Stimulated activated CD4-positive, alpha-beta T cell treated with anti-CD3 and anti-CD28 coated beads, Interleukin-15, amount 100 ng/mL, for 48 hours (primary cell): ENCODE measurements around the gene MMP27.

Source experiments
- DNase-seq, 2 donors: peaks; one replicate each; pipeline ENCODE4 v3.0.0-alpha.2; 2020; ENCODE audit warnings: low read depth in 2 of 2

Gene MMP27

DNA sequence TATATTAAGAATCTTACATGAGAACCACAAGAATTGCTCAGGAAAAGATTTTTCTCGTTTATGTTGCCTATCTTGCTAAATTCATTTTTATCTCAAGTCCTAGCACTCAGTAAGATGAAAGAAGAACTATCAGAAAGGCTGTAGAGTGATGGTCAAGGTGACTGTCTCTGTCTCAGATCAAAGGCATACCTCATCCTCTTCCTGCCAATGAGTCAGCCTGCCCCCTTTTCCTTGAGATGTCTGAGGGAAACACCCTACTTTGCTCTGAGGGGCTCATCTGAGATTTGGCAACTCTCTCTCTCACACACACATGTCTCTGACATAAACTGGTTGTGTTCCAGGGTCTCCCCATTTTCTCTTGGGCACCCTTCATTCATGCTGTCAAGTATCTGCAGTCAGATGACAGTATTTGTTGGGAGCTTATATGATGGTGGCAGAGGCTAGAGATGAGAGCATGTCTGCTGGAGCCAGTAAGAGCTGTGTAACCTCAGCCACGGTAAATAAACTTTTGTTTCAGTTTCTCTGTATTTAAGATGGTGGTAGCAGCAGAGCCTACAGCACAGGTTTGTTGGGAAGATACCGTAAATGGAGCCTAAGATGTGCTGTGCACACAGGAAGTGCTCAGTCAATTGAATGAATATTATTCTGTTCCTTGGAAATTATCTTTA lies 1.6 kb downstream of the MMP27 start:
- no peak for DNase-seq

DNA sequence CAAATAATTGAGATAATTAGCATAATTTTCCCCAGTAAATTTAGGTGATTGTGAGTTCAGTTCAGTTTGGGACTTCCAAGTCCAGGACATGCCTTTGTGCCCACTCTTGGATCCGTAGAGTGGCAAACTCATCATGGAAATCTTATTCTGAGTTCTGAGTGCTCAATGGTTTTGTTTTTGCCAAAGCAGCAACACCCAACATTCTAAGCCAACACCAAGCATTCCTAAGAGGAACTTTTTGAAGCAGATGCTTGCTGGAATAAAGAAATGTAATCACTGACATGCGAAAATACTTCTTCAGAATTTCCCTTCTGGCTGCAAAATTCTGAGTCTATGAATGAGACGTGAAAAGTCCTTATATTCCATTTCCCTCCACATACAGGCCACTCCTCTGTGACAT lies 10.4 kb downstream of the MMP27 start:
- no peak for DNase-seq

DNA sequence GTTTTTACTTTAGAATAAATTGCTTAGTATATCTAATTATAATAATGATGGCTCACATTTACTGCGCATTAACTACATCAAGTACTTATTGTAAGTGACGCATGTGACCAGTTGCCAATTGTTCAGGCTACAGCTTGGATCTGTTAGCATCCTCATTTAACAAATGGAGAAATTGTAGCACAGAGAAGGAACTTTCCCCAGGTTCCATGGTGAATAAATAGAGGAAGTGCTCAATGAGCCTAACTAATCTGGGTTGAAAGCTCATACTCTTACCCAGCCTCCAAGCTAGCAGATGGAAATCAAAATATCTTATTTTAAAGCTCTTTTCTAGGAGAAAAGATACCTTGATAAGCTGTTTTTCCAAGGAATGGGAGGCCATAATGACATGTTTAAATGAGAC lies 19.8 kb downstream of the MMP27 start:
- no peak for DNase-seq

DNA sequence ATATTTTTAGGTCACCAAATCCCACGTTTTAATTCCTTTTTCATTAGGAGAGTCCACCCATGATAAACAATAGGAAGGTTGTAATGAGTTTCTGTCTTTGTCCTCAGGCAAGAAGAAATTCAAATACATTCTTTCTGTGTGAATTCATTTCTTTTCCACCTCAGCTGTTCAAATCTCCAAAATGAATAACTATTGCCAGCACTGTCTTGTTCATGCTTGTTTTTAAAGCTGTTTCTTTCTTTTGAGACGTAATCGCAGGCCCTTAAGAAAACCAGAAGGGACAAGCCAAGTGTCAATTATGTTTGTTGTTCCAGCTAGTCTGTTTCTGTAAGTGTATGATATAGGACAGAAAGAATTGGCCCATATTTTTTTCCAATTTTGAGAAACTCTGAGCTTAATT lies 20.2 kb downstream of the MMP27 start:
- no peak for DNase-seq

DNA sequence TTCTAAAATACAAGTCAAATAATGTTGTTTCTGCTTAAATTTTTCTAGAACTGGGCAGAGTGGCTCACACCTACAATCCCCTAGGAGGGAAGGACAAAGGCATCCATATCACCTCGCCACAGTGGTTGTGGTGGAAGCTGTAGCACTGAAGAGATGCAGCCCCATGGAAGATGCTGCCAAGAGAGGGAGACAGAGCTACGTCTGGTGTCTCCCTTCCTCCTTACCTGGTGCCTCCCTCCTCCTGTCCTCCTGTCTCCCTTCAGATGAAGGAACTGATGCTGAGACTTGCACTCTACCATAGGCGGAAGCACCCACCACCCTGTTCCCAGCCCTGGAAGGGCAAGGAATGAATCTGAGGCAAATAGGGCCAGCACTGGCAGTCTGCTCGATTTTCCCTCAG lies 22.3 kb downstream of the MMP27 start:
- no peak for DNase-seq

DNA sequence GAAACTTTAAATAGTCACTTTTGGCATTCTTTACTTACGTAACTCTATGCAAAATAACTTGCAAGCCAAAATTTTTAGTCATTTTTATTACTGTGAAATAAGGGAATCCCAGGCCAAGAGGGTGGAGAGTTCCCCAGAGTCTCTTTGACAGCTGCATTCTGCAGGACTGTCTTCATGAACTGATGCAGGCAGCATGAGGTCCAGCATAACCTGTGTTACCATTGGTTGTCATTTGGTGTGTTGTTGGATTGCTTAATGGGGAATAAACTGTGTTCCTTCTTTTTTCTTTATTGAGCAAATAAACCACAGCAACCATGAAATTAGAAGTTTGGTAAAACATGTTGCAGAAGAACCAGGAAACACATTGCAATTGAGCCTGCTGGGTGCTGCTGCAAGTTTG lies 24.6 kb downstream of the MMP27 start:
- no peak for DNase-seq

DNA sequence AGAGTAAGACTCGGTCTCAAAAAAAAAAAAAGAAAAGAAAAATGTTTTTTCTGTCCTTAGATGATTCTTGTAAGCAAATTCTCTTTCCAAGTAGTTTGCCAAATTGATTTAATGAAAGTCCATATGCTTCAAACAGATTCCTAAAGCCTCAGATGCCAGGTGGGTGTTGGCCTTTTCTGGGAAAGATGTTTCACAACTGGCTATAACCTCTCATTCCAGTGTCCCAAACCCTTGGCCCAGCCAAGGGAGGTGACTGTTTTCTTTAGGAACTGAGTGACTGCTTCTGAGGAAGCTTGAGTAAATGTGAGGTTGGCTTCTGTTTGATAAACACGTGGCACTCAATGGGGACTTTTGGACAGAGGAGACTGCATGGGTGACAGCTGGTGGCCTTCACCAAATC lies 27.5 kb downstream of the MMP27 start:
- DNase-seq: no peak

DNA sequence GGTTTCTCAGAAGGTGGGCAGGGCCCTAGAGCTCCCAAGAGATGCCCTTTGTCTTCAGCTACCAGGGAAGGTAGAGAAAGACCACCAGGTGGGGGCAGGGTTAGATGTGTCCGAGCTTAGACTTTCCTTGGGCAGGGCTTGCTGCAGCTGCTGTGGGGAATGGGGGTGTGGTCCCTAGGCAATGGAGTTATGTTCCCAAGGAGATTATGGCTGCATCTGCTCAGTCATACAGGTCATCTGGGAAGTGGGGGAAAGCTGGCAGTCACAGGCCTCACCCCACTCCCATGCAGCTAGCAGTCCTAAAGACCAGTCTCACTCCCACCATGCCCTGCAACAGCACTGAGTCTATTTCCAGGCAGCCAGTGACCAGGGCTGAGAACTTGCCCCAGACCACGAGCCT lies 29.5 kb downstream of the MMP27 start:
- no peak for DNase-seq

DNA sequence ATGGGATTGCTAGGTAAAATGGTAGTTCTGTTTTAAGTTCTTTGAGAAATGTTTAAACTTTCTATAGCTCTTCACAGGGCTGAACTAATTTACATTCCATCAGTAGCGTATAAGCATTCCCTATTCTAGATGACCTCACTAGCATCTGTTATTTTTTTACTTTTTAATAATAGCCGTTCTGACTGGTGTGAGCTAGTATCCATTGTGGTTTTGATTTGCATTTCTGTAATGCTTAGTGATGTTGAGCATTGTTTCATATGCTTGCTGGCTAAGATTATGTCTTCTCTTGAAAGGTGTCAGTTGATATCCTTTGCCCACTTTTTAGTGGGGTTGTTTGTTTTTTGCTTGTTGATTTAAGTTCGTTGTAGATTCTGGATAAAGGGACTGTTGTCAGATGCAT lies 35.9 kb downstream of the MMP27 start:
- DNase-seq: no peak

DNA sequence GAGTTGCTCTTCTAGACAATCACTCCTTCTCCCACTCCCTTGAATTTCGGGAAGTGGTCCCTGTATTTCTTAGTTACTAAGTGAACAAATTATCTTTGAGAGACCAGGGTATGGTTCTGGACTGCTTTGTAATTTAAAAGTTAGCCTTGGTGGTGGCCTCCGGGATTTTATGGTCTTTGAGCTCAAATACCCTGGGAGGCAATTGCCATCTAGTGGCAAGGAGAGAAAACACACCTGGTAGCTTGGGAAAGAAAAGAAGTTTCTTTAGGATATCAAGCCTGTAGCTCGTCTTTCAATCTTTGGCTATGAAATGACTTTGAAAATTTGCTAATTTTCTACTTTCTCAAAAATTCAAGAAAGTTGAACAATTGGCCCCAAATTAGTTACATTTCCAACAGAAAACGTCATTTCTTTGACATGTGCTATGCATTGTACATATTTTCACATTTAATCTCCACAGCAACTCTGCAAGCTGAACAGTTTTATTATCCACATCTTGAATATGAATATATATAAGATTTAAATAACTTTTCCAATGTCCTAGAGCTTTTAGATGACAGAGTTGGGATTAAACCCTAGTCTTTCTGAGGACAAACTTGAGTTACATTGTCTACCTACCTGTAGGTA lies 39.1 kb downstream of the MMP27 start:
- DNase-seq: peak in 1 of 2 donors; percentile 4

DNA sequence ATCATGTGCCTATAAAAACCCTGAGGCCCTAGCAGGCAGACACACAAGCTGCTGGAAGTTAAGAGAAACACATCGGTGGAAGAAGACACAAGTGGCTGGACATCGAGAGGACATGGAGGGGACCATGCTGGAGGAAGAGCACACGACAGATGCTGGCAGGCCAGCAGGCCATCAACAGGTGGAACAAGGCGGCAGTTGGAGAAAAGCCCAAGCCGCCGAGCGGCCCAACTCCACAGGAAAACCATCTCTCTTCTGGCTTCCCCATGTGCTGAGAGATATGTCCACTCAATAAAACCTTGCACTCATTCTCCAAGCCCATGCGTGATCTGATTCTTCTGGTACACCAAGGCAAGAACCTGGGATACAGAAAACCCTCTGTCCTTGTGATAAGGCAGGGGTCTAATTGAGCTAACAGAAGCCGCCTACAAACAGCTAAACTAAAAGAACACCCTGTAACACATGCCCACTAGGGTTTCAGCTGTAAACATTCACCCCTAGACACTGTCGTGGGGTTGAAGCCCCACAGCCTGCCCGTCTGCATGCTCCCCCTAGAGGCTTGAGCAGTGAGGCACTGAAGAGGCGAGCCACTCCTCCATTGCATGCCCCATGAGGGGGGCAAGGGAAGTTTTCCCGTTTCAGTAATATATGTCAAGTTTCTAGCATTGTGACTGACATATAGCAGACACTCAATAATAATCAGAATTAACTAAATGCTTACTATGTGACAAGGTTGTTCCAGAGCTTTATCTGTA lies 41.4 kb downstream of the MMP27 start:
- peak in 1 of 2 donors; percentile 3 for DNase-seq

DNA sequence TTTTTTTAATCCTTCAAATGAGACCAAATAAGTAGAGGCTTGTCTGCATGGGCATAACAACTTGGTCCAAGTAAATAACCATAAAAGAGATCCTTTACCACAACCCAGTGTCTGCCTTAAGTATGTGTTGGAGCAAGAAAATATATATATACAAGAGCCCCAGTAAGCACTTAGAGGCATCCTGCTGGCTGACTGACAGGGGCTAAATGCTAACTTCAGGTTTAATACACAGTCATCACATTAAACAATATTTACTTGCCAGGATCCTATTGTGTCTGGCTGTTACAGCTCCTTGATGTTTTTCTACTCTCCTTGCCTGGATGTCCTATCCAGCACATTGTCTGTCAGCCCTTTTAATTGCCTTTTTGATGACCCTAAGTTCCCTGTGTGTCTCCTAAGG lies 43.0 kb downstream of the MMP27 start:
- DNase-seq: no peak

DNA sequence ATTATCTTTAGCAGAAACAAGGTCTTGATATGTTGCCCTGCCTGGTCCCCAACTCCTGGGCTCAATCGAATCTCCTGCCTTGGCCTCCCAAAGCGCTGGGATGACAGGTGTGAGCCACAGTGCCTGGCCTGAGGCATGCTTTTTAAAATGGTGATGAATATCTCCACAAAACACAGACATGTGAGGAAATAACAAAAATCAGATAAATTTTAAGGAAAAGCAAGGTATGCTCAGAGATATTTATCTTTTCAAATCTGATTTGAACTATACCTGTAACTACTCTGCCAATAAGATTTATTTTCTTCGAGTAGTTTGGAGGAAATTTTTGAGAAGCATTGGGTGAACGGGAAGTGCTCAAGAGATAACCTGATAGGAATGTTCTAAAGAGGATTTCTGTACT lies 44.5 kb downstream of the MMP27 start:
- DNase-seq: no peak

DNA sequence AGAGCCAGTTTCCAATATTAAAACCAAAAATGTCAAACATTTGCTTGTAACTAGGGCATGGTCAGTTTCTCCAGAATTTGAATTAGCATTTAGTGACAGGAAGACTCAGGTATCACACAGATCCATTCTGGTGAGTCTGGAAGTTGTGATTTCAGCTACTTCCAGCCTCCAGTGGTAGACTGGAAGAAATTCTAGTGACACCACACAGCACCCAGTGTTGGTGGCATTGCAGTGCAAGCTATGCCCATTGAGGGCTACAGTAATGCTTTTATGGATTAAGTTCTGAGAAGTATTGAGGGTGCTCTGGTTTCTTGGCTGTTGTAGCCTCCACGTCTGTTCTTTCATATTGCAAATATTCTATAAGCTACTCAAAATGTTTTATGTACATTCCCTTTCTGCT lies 49.0 kb downstream of the MMP27 start:
- DNase-seq: no peak

DNA sequence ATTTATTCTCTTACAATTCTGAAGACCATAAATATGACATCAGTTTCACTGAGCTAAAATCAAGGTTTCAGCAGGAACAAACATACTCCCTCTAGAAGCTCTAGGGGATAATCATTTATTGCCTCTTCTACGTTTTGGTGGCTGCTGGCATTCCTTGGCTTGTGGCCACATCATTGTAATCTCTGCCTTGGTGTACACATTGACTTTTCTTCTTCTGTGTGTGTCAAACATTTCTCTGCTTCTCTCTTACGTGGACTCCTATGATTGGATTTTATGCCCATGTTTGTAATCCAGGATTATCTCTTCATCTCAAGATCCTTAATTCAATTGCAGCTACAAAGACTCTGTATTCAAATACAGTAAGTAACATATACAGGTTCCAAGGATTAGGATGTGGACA lies 50.0 kb downstream of the MMP27 start:
- no peak for DNase-seq

DNA sequence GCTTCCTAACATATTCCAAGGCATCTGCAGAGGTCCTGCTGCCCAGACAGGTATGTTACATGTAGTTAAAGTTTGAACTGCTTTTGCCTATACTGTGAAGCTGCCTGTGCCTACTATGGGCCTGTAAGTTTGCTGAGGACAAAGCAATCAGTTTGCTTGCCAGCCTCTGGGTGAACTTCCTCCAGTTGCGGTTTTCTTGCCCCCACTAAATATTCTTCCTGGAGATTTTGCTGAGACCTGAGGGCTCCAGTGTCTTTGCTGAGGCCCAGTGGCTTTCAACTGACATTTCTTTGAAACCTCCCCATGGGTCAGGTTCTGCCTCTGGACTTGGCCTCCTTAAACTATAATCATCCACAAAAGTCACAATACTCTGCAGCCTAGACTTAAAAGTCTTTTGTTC lies 50.8 kb downstream of the MMP27 start:
- DNase-seq: no peak

DNA sequence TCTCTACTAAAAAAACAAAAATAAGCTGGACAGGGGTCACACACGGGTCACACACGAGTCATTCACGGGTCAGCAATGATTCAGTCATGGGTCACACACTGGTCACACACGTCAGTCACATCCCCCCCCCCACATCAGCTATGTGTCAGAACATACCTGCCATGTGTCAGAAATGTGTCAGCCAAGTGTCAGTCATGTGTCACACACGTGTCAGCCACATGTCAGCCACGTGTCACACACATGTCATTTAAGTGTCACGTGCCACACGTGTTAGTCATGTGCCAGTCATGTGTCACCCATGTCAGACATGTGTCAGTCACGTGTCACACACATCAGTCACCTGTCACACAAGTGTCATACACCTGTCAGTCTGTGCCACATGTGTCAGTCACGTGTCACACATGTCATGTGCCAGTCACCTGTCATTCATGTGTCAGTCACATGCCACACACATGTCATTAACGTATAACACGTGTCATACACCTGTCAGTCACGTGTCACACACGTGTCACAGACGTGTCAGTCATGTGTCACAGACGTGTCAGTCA lies 51.8 kb downstream of the MMP27 start:
- DNase-seq: no peak

DNA sequence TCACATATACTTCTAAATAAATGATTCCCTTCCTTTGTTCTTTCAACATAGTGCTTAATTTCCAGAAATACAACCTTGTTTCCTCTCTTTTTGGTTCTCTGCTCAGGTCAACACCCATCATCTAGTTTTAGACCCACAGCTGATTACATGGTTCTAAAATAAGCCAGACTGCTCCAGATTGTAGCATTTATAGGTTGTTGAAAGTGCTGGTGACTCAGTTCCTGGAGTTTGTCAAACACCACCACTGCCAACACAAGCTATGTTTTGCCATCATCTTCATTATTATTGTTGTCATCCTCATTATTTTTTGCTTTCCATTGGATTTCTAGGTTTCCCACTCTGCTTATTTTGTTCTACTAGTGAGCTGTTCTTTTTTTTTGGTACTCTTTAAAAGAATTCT lies 58.1 kb downstream of the MMP27 start:
- no peak for DNase-seq

DNA sequence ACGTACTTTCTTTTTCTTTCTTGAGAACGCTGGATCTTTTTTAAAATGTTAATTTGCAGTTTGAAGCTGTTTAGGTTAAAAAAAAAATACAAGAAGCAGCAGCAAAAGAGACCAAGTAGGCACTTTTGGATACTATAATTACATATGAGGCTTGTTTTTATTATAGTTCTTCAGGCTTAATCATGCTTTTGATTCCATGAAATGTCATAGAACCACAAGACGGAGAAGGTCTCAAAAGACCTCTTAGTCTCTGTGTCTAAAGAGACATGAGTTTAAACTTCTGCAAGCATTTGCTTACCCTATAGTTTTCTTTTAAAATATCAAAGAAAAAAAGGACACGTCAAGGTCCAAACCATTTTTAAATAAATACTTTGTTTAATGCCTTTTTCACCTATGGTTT lies 61.6 kb downstream of the MMP27 start:
- DNase-seq: no peak
